ENCODE measurements around the gene ERC1. TPM values are rescaled to one million over a fixed set of nuclear protein-coding genes. Genes with fewer than 3 reads are reported as not detected.
"Not testable (repeated sequence)": the region's sequence is repeated elsewhere in the genome, so short reads cannot be mapped to it uniquely, and the experiment has no call there.

ERC1 gene
- polyA plus RNA-seq, 2 of the 4 experiments (the other 2 are of a cell fraction), result 14.2 to 20.9 TPM

- Histone ChIP-seq H3K4me1 (no peaks in the 10 kb centered on the region), H3K9me3 (no peaks in the 10 kb centered on the region), H3K4me3 (no peak overlapping the region), H3K27ac (no peak overlapping the region), H3K4me2 (no peak overlapping the region)
- ChIA-PET POLR2A (no interaction called here), CTCF (interaction anchor here (0.6 to 3.8 kb wide), 2 partner anchors 12 to 38 kb away, joined by 3 to 47 read pairs; no protein-coding TSS in a partner anchor)
- TF ChIP-seq RNF2 (IDR thresholded peaks at IDR 0.05; ENCODE audit: borderline replicate concordance, low read depth), result no peak
- TF ChIP-seq CBX2 (IDR thresholded peaks at IDR 0.05; ENCODE audit: borderline replicate concordance, low read depth), result no peak
- TF ChIP-seq ZSCAN20 (CRISPR knock-in tag; IDR thresholded peaks at IDR 0.05), result no peak
- TF ChIP-seq SREBF2 (IDR thresholded peaks at IDR 0.05), result no peak
- no peak for TF ChIP-seq ZC3H11A (IDR thresholded peaks at IDR 0.05)
- TF ChIP-seq MAZ (IDR thresholded peaks at IDR 0.05; ENCODE audit: borderline replicate concordance, low read depth, low read length), result no peak
- TF ChIP-seq KDM1A (IDR thresholded peaks at IDR 0.05; ENCODE audit: low read depth), result no peak
- no peak for TF ChIP-seq RCOR1 (IDR thresholded peaks at IDR 0.05; ENCODE audit: low read depth, low read length)
- no peak for TF ChIP-seq TFCP2L1 (CRISPR knock-in tag; IDR thresholded peaks at IDR 0.05)
- no peak for TF ChIP-seq CHD4 (IDR thresholded peaks at IDR 0.05; ENCODE audit: borderline replicate concordance)
- TF ChIP-seq BHLHE40 (IDR thresholded peaks at IDR 0.05; ENCODE audit: low read depth, low read length), result no peak
- TF ChIP-seq NR3C1 (IDR thresholded peaks at IDR 0.05), result no peak
- no peak for TF ChIP-seq HOXB13 (CRISPR knock-in tag; IDR thresholded peaks at IDR 0.05; ENCODE audit: low read depth)
- TF ChIP-seq ZFP36 (IDR thresholded peaks at IDR 0.05; ENCODE audit: borderline replicate concordance, partially characterized antibody), result no peak
- no peak for TF ChIP-seq RAD21 (conservative IDR thresholded peaks at IDR 0.05 in 1 of 2, IDR thresholded peaks at IDR 0.05 in 1 of 2)
- no peak for TF ChIP-seq RARB (CRISPR knock-in tag; IDR thresholded peaks at IDR 0.05)
- no peak for TF ChIP-seq REST (IDR thresholded peaks at IDR 0.05)
- no peak for TF ChIP-seq FOSL2 (IDR thresholded peaks at IDR 0.05)
- TF ChIP-seq FOSL2 (CRISPR knock-in tag; IDR thresholded peaks at IDR 0.05), result no peak
- TF ChIP-seq FOSB (CRISPR knock-in tag; IDR thresholded peaks at IDR 0.05), result no peak
- ATAC-seq (no peak), DNase-seq (ENCODE audit: low read depth in 1 of 2, low spot score in 1 of 2) (no peak), FAIRE-seq (no peak)
- WGBS (ENCODE audit: missing lambda C conversion rate), result 95% methylated on average over 3 of the region's 3 CpGs
Measured at GRCh38 chr12:1094714-1095113, 103.7 kb downstream of the ERC1 start.

GRCh38 chr12:1099158-1099557, 108.1 kb downstream of the ERC1 start:
- no peak for DNase-seq (ENCODE audit: low read depth in 1 of 2, low spot score in 1 of 2)
- Histone ChIP-seq H3K9me3 (no peaks in the 10 kb centered on the region), H3K27ac (no peak overlapping the region), H3K4me3 (no peak overlapping the region), H3K4me1 (no peaks in the 10 kb centered on the region), H3K4me2 (no peak overlapping the region)
- POLR2A ChIA-PET, result interaction anchor here (0.6 kb wide), 1 partner anchor 58 kb away, joined by 10 read pairs; no protein-coding TSS in a partner anchor
- TF ChIP-seq EHF (CRISPR knock-in tag; IDR thresholded peaks at IDR 0.05), result no peak
- TF ChIP-seq MAZ (IDR thresholded peaks at IDR 0.05; ENCODE audit: borderline replicate concordance, low read depth, low read length), result no peak
- FAIRE-seq, result no peak
- WGBS (ENCODE audit: missing lambda C conversion rate), result 93% methylated on average over 2 of the region's 2 CpGs
- CTCF ChIA-PET, result no interaction called here
- no peak for ATAC-seq

- 97% methylated on average over 2 of the region's 2 CpGs for WGBS (ENCODE audit: missing lambda C conversion rate)
- H3K4me1 ChIP-seq; ATAC-seq; H3K9me3 ChIP-seq; DNase-seq (ENCODE audit: low read depth in 1 of 2, low spot score in 1 of 2); H3K4me2 ChIP-seq; H3K4me3 ChIP-seq; FAIRE-seq; H3K27ac ChIP-seq: not testable (repeated sequence)
- ChIA-PET POLR2A (interaction anchor here (0.6 kb wide), 1 partner anchor 59 kb away, joined by 10 read pairs; no protein-coding TSS in a partner anchor), CTCF (interaction anchor here (0.6 to 2.5 kb wide), 3 partner anchors 18 to 588 kb away, joined by 3 to 7 read pairs (median 5); no protein-coding TSS in a partner anchor)
Measured at GRCh38 chr12:1099618-1100017, 108.6 kb downstream of the ERC1 start.
